H1 (cell line): ENCODE results near the gene BCO2. TPM values are rescaled to one million over a fixed set of nuclear protein-coding genes. Genes with fewer than 3 reads are reported as not detected.

Source experiments
- CTCF ChIA-PET: fragments of 300-600 bp; sonication (Branson Sonifier 250); formaldehyde crosslinking; loops from one replicate; lab custom pipeline; 2021; ENCODE audit not compliant: partially characterized antibody; lab: Charles Lee
- POLR2A ChIA-PET: fragments of 300-600 bp; sonication (Branson Sonifier 250); formaldehyde crosslinking; loops from one replicate; lab custom pipeline; 2021; ENCODE audit warnings: inconsistent platforms; ENCODE audit not compliant: partially characterized antibody; lab: Charles Lee
- DNase-seq, 2 experiments: peaks; one replicate each; pipeline versions ENCODE4 v3.0.0 to v3.0.0-alpha.2; 2010 to 2022; ENCODE audit warnings: low spot score in 2 of 2, low read depth in 1 of 2, mixed read lengths in 1 of 2
- FAIRE-seq: peaks from 2 replicates; lab custom pipeline; 2011; peaks lifted over from hg19 to GRCh38; lab: Jason Lieb, UNC
- H2AFZ ChIP-seq: 2 replicates; pipeline ENCODE4 v1.8.1; 2012; ENCODE audit warnings: low read length, inconsistent platforms
- H2AK5ac ChIP-seq: 2 replicates; pipeline ENCODE4 v1.6.1; 2013; ENCODE audit warnings: low read depth, low read length
- H2BK120ac ChIP-seq: replicated peaks from 2 replicates; pipeline ENCODE3; 2013; ENCODE audit warnings: low read depth, low read length, inconsistent platforms
- H2BK12ac ChIP-seq: 2 replicates; pipeline ENCODE4 v1.6.1; 2013; ENCODE audit warnings: low read depth, low read length
- H2BK15ac ChIP-seq: 2 replicates; pipeline ENCODE4 v1.6.1; 2013; ENCODE audit warnings: low read length
- H2BK20ac ChIP-seq: 2 replicates; pipeline ENCODE4 v1.6.1; 2013; ENCODE audit warnings: low read length
- H2BK5ac ChIP-seq: 2 replicates; pipeline ENCODE4 v1.6.1; 2013; ENCODE audit warnings: low read depth, low read length
- H3K14ac ChIP-seq: 2 replicates; pipeline ENCODE4 v1.6.1; 2013; ENCODE audit warnings: inconsistent platforms; ENCODE audit not compliant: insufficient read length
- H3K18ac ChIP-seq: 2 replicates; pipeline ENCODE4 v1.6.1; 2013; ENCODE audit warnings: low read length; ENCODE audit errors: extremely low read depth
- H3K23ac ChIP-seq: 2 replicates; pipeline ENCODE4 v1.6.1; 2013; ENCODE audit warnings: inconsistent platforms; ENCODE audit not compliant: insufficient read length
- H3K23me2 ChIP-seq: 2 replicates; pipeline ENCODE4 v1.6.1; 2013; ENCODE audit warnings: low read depth, low read length
- H3K27ac ChIP-seq: 2 replicates; pipeline ENCODE4 v1.6.1; 2011; ENCODE audit warnings: low read depth, low read length, inconsistent platforms
- H3K27me3 ChIP-seq, 4 experiments: replicated peaks in 1 of 4; 1 replicate in 1 of 4; 2 replicates in 3 of 4; pipeline versions ENCODE4 v1.6.1 to v1.8.1; 2011 to 2013; ENCODE audit warnings: low read length in 3 of 4, mild to moderate bottlenecking in 3 of 4, inconsistent platforms in 2 of 4, mixed read lengths in 2 of 4, moderate library complexity in 1 of 4; ENCODE audit not compliant: control insufficient read depth in 3 of 4, insufficient read depth in 3 of 4; ENCODE audit errors: extremely low read depth in 1 of 4
- H3K36me3 ChIP-seq, 4 experiments: 2 replicates each; pipeline versions ENCODE4 v1.6.1 to v1.8.1; 2011 to 2013; ENCODE audit warnings: mild to moderate bottlenecking in 4 of 4, low read length in 3 of 4, moderate library complexity in 2 of 4, control low read depth in 1 of 4, inconsistent platforms in 1 of 4; ENCODE audit not compliant: insufficient read depth in 4 of 4, control insufficient read depth in 2 of 4
- H3K4ac ChIP-seq: replicated peaks from 2 replicates; pipeline ENCODE3; 2013; ENCODE audit warnings: low read length, low read depth, mixed read lengths, inconsistent platforms; ENCODE audit not compliant: insufficient read length
- H3K4me1 ChIP-seq, 4 experiments: replicated peaks in 1 of 4; 1 replicate in 1 of 4; 2 replicates in 3 of 4; pipeline versions ENCODE4 v1.6.1 to v1.8.1; 2011 to 2013; ENCODE audit warnings: low read length in 3 of 4, inconsistent platforms in 2 of 4, mixed read lengths in 1 of 4; ENCODE audit not compliant: insufficient read depth in 4 of 4, control insufficient read depth in 3 of 4
- H3K4me2 ChIP-seq, 2 experiments: 2 replicates each; pipeline versions ENCODE4 v1.6.1 to v1.8.1; 2011 to 2013; ENCODE audit warnings: low read depth in 2 of 2, low read length in 2 of 2, control low read depth in 1 of 2, inconsistent platforms in 1 of 2, mild to moderate bottlenecking in 1 of 2; ENCODE audit not compliant: insufficient read depth in 1 of 2
- H3K4me3 ChIP-seq, 4 experiments: fragments of 200-600, 300-600 bp in 1 of 4; sonication (generic), shearing (Covaris generic), sonication (Bioruptor Twin) in 1 of 4; 2 replicates each; pipeline versions ENCODE4 v1.5.1 to v1.8.1; 2011 to 2016; ENCODE audit warnings: low read length in 4 of 4, low read depth in 3 of 4, control low read depth in 2 of 4, inconsistent platforms in 2 of 4, mild to moderate bottlenecking in 2 of 4, mixed read lengths in 1 of 4, moderate library complexity in 1 of 4; ENCODE audit not compliant: insufficient read depth in 2 of 4; ENCODE audit errors: extremely low read depth in 1 of 4
- H3K56ac ChIP-seq: replicated peaks from 2 replicates; pipeline ENCODE3; 2013; ENCODE audit warnings: low read depth, mild to moderate bottlenecking, mixed read lengths, low read length, inconsistent platforms; ENCODE audit not compliant: insufficient read length
- H3K79me1 ChIP-seq: 2 replicates; pipeline ENCODE4 v1.6.1; 2013; ENCODE audit warnings: low read depth, low read length, control low read depth
- H3K79me2 ChIP-seq, 2 experiments: 2 replicates each; pipeline versions ENCODE4 v1.6.1 to v1.8.1; 2012 to 2013; ENCODE audit warnings: low read length in 2 of 2, mild to moderate bottlenecking in 2 of 2, inconsistent platforms in 1 of 2; ENCODE audit not compliant: insufficient read depth in 2 of 2, control insufficient read depth in 1 of 2
- H3K9ac ChIP-seq, 4 experiments: replicated peaks in 1 of 4; 1 replicate in 1 of 4; 2 replicates in 3 of 4; pipeline versions ENCODE4 v1.6.1 to v1.8.1; 2011 to 2013; ENCODE audit warnings: low read depth in 3 of 4, low read length in 3 of 4, control low read depth in 2 of 4, mild to moderate bottlenecking in 2 of 4, moderate library complexity in 2 of 4, inconsistent platforms in 1 of 4; ENCODE audit errors: extremely low read depth in 1 of 4
- H3K9me3 ChIP-seq, 2 experiments: 2 replicates each; pipeline versions ENCODE4 v1.6.1 to v1.8.1; 2012 to 2013; ENCODE audit warnings: mild to moderate bottlenecking in 2 of 2, moderate library complexity in 2 of 2, control low read depth in 1 of 2, inconsistent platforms in 1 of 2, low read depth in 1 of 2, low read length in 1 of 2, mixed read lengths in 1 of 2; ENCODE audit not compliant: insufficient read depth in 2 of 2
- H4K20me1 ChIP-seq, 2 experiments: replicated peaks in 1 of 2; 2 replicates each; pipeline versions ENCODE3 to v1.8.1; 2011 to 2013; ENCODE audit warnings: inconsistent platforms in 2 of 2, low read length in 2 of 2, mild to moderate bottlenecking in 1 of 2; ENCODE audit not compliant: insufficient read depth in 2 of 2, control insufficient read depth in 1 of 2
- H4K5ac ChIP-seq: 2 replicates; pipeline ENCODE4 v1.6.1; 2013; ENCODE audit warnings: low read length, low read depth, mixed read lengths, inconsistent platforms; ENCODE audit not compliant: insufficient read length
- H4K8ac ChIP-seq: 2 replicates; pipeline ENCODE4 v1.8.0; 2013; ENCODE audit warnings: mild to moderate bottlenecking, moderate library complexity, low read length, inconsistent platforms; ENCODE audit not compliant: insufficient read depth; ENCODE audit errors: extremely low read depth
- H4K91ac ChIP-seq: replicated peaks from 2 replicates; pipeline ENCODE3; 2013; ENCODE audit warnings: low read length, mixed read lengths, inconsistent platforms; ENCODE audit not compliant: insufficient read length
- CTBP2 ChIP-seq: IDR thresholded peaks from 2 replicates; pipeline ENCODE4 v1.7.0; 2011; ENCODE audit warnings: borderline replicate concordance, mild to moderate bottlenecking, moderate library complexity, mixed read lengths, low read length; ENCODE audit not compliant: insufficient read depth, insufficient read length
- RAD21 ChIP-seq, 2 experiments: IDR thresholded peaks in 1 of 2; conservative IDR thresholded peaks in 1 of 2; 2 replicates each; pipeline ENCODE4 v1.6.1; 2011; ENCODE audit warnings: low read depth in 2 of 2, low read length in 2 of 2, improper control_type of control experiment in 1 of 2, inconsistent platforms in 1 of 2, mild to moderate bottlenecking in 1 of 2, moderate library complexity in 1 of 2
- RFX5 ChIP-seq: IDR thresholded peaks from 2 replicates; pipeline ENCODE4 v1.6.1; 2011; ENCODE audit warnings: low read depth, low read length, improper control_type of control experiment, borderline replicate concordance
- TAF1 ChIP-seq: IDR thresholded peaks from 2 replicates; pipeline ENCODE4 v1.6.1; 2011; ENCODE audit warnings: mild to moderate bottlenecking, low read depth, low read length
- WGBS, 2 experiments: shearing (Covaris generic) in 1 of 2; methylation state at CpG; one replicate each; pipeline versions ENCODE4 v1.1.6 to v1.1.7; 2013 to 2015; ENCODE audit warnings: low lambda C conversion rate in 2 of 2, mixed read lengths in 2 of 2, inconsistent platforms in 1 of 2, low coverage in 1 of 2, missing lambda C conversion rate in 1 of 2; ENCODE audit not compliant: insufficient replicate concordance in 2 of 2, insufficient coverage in 1 of 2, insufficient read length in 1 of 2; ENCODE audit errors: extremely low coverage in 1 of 2, missing lambda C conversion rate in 1 of 2; 5-methylcytosine and 5-hydroxymethylcytosine counted together
- polyA plus RNA-seq, 7 experiments: library from polyadenylated mRNA; depleted of rRNA in 3 of 7; stranded (reverse) in 5 of 7; unstranded in 2 of 7; fragments of >200 nt in 5 of 7; fragments of 200-250 nt in 2 of 7; gene quantifications; 1 replicate in 5 of 7; 2 replicates in 1 of 7; 4 replicates in 1 of 7; pipeline versions ENCODE4 v1.2.1 to v1.2.3, GENCODE V29; 2011 to 2013; ENCODE audit warnings: missing spikeins in 2 of 7, mixed read lengths in 2 of 7
- total RNA-seq: library from RNA; stranded (reverse); fragmentation: NEBNext Ultra II Directional; extraction: Animal tissue kit (Norgen Biotek cat#: 25700); gene quantifications from 2 replicates; pipeline ENCODE4 v1.2.1, GENCODE V29; 2021

BCO2 gene
- total and polyA plus RNA-seq, 2 of the 8 experiments (the other 6 are each of a cell fraction or from before 2014, with no cell fraction given) = 0.42 to 0.82 TPM

DNA sequence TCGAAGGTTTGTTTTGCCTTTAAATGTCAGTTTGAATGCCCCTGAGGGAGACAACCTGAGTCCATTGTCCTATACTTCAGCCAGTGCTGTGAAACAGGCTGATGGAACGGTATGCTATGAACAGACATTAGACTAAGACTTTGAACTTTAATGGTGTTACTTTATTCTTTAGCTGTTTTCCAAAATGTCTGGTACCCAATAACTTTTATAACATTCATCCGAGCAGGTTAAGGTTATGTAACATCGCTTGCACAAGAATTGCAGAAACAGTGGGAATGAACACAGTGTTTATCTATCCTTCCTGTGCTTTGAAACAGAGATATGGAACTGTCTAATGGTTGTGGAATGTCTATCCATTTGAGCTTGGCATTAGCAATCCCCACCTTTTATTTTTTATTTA is 38.4 kb downstream of the BCO2 start:
- no peaks in the 10 kb centered on the region; the same call in 1 of the 2 replicates for H3K23me2 ChIP-seq
- no peak overlapping the region for H4K91ac ChIP-seq
- H3K18ac ChIP-seq = no peak overlapping the region
- no peak overlapping the region for H3K4me3 ChIP-seq
- FAIRE-seq = no peak
- no peak overlapping the region for H3K14ac ChIP-seq
- H3K79me2 ChIP-seq = no peaks in the 10 kb centered on the region
- TF ChIP-seq CTBP2 (no peak), TAF1 (no peak), RAD21 (IDR thresholded peaks at IDR 0.05 in 1 of 2, conservative IDR thresholded peaks at IDR 0.05 in 1 of 2; ENCODE audit: low read depth in 2 of 2, low read length in 2 of 2) (no peak), RFX5 (no peak)
- TF ChIP-seq, all 59 proteins: peak for 0
- H2BK120ac ChIP-seq = no peak overlapping the region
- H3K56ac ChIP-seq = no peak overlapping the region
- no peaks in the 10 kb centered on the region for H3K36me3 ChIP-seq
- no peak for DNase-seq
- no peak overlapping the region for H3K23ac ChIP-seq
- H2BK12ac ChIP-seq = no peak overlapping the region
- no peak overlapping the region for H3K9ac ChIP-seq
- 83% methylated on average over 4 of the region's 4 CpGs; no CpG with 5 or more reads in 1 of the 2 experiments for WGBS, 2 experiments
- H2BK20ac ChIP-seq = no peak overlapping the region
- H4K5ac ChIP-seq = no peak overlapping the region
- CTCF ChIA-PET = interaction anchor here (0.8 to 1.5 kb wide), 5 partner anchors 10 to 132 kb away, joined by 3 to 6 read pairs (median 3); no protein-coding TSS in a partner anchor
- no peak overlapping the region for H2BK5ac ChIP-seq
- H3K4me2 ChIP-seq = no peak overlapping the region
- H2AK5ac ChIP-seq = no peak overlapping the region
- no peak overlapping the region for H4K8ac ChIP-seq
- no peaks in the 10 kb centered on the region for H3K27me3 ChIP-seq
- POLR2A ChIA-PET = no interaction called here
- no peak overlapping the region for H3K27ac ChIP-seq
- H3K79me1 ChIP-seq = no peaks in the 10 kb centered on the region
- H3K9me3 ChIP-seq = no peaks in the 10 kb centered on the region
- H2BK15ac ChIP-seq = no peak overlapping the region
- H3K4me1 ChIP-seq = no peaks in the 10 kb centered on the region
- H3K4ac ChIP-seq = no peak overlapping the region
- H4K20me1 ChIP-seq = no peaks in the 10 kb centered on the region
- H2AFZ ChIP-seq = no peak overlapping the region
